Effector CD8-positive, alpha-beta T cell (primary cell): ENCODE data around the gene MCF2L.

Source experiments
- DNase-seq: peaks from one replicate; lab custom pipeline; 2025; lab: John Stamatoyannopoulos, UW

Gene MCF2L

DNA sequence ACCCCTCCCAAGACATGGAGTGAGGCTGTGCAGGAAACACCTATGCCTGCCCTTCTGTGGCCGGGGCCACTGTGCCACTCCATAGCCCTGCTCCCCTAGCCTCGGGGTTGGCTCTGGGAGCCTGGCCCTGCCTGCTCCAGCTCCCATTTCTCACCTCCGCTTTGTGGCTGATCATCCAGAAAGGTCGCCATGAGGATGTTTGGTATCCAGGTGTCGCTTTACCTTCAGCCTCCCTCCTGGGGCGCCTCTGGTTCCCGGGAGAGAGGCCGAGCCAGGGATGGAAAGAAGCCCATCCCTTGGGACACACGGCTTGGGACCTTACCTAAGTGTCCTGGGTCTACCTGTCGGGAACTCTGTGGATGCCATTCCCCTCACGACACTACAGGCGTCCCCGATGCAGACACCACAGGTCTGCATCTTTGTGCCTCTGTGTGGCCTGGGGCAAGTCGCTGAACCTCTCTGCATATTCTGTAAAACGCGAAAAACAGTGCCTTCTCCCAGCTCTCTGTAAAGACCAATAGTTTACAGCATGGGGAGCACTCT, 3.4 kb upstream of the MCF2L start:
- no peak for DNase-seq

GRCh38 chr13:112966776-112967175, 2.2 kb upstream of the MCF2L start:
- DNase-seq = no peak

- DNase-seq = no peak
Observed at GRCh38 chr13:112967686-112968379, 1.2 kb upstream of the MCF2L start.

DNA sequence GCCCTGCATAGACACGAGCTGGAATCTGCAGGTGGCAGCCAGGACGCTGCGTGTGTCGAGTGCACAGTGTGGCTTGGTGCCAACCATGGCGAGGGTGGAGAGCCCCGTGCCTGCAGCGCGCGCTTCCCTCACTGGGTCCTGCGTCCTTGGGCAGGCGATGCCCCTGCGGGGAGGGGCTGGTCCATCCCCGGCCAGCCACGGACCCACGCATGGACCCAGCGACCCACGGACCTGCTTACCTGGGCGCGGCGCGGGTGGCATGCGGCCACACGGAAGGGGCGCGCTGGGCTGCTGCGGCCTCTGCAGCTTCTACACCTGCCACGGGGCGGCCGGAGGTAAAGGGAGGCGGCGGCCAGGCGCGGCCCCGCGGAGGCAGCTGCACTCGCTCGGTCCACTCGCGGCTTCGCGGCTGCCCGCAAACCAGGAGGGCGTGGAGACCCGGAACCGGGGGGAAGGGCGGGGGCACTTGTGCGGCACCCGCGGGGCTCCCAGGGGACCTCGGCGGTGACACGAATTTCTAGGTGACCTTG, 569 bp upstream of the MCF2L start:
- DNase-seq = peak; percentile 44

GRCh38 chr13:112969692-112970338, 801 bp downstream of the MCF2L start:
- DNase-seq = no peak

GRCh38 chr13:112970552-112971287, 1.7 kb downstream of the MCF2L start:
- DNase-seq = no peak

DNA sequence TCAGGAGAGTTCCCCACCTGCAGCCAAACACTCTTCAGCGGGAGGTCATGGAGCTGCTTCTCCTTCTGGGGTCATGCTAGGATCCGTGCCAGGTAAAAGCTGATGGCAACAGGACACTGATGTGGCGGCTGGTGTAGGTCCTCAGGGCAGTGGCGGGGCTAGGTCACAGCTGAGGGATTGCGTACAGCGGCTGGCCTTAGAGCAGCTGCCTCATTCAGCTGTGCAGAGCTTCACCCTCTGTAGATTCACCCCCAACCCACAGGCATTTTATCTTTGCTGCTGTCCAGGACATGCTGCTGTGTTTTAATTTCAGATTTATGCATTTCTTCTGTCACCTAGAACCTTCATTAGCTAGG, 2.3 kb downstream of the MCF2L start:
- no peak for DNase-seq

DNA sequence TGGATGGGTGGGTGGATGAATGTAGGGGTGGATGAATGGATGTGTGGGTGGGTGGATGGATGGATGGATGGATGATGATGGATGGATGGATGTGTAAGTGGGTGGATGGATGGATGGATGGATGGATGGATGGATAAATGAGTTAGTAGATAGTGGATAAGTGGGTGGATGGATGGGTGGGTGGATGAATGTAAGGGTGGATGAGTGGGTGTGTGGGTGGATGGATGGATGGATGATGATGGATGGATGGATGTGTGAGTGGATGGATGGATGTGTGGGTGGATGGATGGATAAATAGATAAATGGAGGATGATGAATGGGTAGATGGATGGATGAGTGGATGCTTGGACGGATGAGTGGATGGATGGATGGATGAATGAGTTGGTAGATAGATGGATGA, 3.2 kb downstream of the MCF2L start:
- no peak for DNase-seq

GRCh38 chr13:112972867-112973576, 4.0 kb downstream of the MCF2L start:
- no peak for DNase-seq

GRCh38 chr13:112973577-112973951, 4.5 kb downstream of the MCF2L start:
- no peak for DNase-seq

DNA sequence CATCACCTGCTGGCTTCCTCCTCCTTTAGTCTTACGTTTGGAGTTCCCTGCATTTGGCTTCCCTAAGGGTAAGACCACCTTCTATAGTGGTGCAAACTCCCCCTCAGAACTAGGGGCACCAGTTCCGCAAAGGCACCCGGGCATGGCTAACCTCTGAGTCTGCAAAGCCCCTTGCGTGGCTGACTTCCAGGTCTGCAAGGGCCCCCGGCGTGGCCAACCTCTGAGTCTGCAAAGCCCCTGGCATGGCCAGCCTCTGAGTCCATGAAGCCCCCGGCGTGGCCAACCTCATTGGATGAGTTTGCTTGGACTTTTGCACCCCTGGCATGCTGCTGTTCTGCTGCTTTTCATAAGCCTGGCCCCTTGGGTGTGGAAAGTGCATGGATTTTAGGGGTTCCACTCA, 5.1 kb downstream of the MCF2L start:
- no peak for DNase-seq

- DNase-seq = no peak
Observed at GRCh38 chr13:112974671-112975070, 5.7 kb downstream of the MCF2L start.

DNA sequence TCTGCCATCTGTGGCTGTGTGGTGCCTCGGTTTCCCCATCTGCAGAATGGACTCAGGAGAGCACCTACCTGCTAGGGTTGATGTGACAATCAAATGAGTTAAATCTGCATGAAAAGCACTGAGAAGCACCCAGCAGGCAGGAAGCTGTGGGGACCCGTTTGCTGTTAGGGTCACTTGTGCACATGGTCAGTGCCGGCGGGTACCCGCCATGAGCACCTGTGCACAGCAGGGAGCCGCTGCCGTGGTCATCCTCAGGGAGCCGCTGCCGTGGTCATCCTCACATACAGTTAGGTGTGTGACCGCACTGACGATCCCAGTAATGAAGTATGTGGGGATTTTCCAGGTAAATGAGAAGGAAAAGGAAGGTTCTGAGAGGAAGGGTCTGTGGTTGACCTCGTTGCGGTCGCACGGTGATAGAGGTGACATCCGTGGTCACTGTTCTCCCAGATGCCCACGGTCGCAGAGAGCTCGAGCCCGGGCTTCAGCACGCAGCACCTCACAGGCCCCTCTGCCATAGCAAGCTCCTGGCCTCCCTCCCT, 6.5 kb downstream of the MCF2L start:
- DNase-seq = no peak

- DNase-seq = no peak
Observed at GRCh38 chr13:112976526-112976925, 7.5 kb downstream of the MCF2L start.

- DNase-seq = no peak
Observed at GRCh38 chr13:112977091-112977490, 8.1 kb downstream of the MCF2L start.

- DNase-seq = no peak
Observed at GRCh38 chr13:112977525-112977924, 8.5 kb downstream of the MCF2L start.

DNA sequence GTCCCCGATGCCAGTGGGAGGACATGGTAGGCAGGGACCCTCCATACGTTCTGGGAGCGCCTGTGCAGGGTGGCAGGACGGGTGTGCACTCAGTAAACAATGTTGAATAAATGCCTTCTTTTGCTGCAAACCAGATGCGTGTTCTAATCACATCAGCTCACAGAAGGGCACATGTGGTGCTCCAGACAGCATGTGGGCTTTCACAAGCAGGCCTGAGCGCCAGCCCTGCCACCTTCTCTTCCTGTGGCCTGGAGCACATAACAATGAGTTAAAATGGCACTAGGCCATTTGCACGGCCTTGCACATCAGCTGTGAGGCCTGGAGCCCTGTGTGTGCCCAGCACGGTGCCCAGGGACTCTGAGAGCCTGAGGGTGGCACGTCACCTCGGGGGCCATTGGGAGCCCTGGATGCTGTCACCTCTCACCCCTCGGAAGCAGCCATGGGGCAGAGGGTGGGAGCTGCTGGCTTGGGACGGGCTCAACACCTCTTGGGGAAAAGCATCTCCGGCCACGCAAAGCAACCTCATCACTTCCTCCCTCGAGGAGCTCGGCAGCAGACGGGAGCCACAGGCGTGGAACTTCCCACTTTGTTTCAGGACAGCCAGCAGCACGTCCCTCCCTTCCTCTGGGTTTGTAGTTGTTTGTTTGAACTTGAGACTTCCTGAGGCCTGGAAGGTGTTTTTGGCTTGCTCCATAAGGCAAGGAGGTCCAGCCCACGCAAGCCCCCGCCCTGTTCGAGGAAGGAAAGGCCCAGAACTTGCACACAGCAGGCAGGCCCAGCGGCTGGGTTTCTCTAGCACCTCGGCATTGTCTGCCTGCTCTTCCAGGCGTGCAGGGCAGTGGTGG, 9.8 kb downstream of the MCF2L start:
- DNase-seq = no peak

DNA sequence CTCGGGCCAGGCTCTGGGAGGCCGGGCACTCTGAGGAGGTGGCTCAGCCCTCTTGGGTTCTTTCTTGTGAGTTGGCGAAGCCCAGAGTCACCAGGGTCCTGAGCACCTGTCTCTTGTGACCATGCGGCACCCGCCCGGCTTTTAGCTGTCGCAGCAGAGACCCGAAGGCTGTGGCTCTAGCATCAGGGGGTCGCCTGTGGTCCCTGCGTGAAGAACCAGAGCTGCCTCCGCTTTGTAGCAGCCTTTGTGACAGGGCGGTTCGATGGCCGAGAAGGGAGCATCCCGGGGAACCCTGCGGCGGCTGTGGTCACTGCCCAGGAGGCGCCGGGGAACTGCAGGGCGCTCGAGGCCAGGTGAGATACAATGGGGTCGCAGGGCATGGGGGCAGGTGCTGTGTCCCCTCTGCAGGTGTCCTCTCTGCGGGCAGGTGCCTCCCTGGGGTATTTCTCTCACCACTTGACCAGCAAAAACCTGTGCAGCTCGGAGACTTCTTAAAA, 10.4 kb downstream of the MCF2L start:
- DNase-seq = no peak

DNA sequence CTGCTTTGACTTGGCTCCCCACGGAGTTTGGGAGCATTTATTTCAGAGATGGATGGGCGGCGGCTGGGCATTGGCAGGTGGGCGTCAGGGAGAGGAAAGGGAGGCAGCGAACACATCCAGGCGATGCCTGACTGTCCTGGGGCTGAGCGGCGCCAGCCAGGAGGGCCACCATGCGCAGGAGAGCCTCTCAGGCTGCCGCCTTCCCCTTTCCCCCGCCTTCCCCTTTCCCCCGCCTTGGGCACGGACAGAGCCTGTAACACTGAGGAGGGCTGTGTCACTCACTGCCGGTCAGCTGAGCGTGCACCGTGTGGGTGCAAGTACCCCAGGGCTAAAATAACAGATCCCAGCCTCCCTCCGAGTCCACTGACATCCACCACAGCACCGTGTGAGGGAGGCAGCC, 11.4 kb downstream of the MCF2L start:
- DNase-seq = no peak

- no peak for DNase-seq
Observed at GRCh38 chr13:112981451-112981850, 12.4 kb downstream of the MCF2L start.
